Suprapubic skin (tissue), 4 donors: Measurements from ENCODE around the gene SRPRB. TPM values are rescaled to one million over a fixed set of nuclear protein-coding genes. Genes with fewer than 3 reads are reported as not detected.
"Not testable (repeated sequence)": the region's sequence is repeated elsewhere in the genome, so short reads cannot be mapped to it uniquely, and the experiment has no call there.

ENCODE experiments used
- DNase-seq, 2 donors: peaks; one replicate each; pipeline ENCODE4 v3.0.0-alpha.2; 2019; ENCODE audit warnings: low spot score in 2 of 2
- H3K27ac ChIP-seq: fragments of 200-600 bp; sonication (generic); one replicate; pipeline ENCODE4 v1.5.1; 2019
- H3K27me3 ChIP-seq: fragments of 200-600 bp; sonication (generic); one replicate; pipeline ENCODE4 v1.5.1; 2019
- H3K36me3 ChIP-seq: fragments of 200-600 bp; sonication (generic); one replicate; pipeline ENCODE4 v1.5.1; 2019
- H3K4me1 ChIP-seq: fragments of 200-600 bp; sonication (generic); one replicate; pipeline ENCODE4 v1.5.1; 2019
- H3K4me3 ChIP-seq: fragments of 200-600 bp; sonication (generic); one replicate; pipeline ENCODE4 v1.5.1; 2019; ENCODE audit warnings: mild to moderate bottlenecking
- H3K9me3 ChIP-seq: fragments of 200-600 bp; sonication (generic); one replicate; pipeline ENCODE4 v1.5.1; 2019
- EP300 ChIP-seq: sonication (generic); formaldehyde crosslinking; IDR thresholded peaks from one replicate; pipeline ENCODE4 v1.6.1; 2017; ENCODE audit warnings: antibody characterized with exemption
- POLR2A ChIP-seq, 2 donors: fragments of 450-650 bp; IDR thresholded peaks; one replicate each; pipeline ENCODE4 v1.6.1; 2017; ENCODE audit warnings: antibody characterized with exemption in 2 of 2, mild to moderate bottlenecking in 2 of 2, moderate library complexity in 2 of 2
- POLR2AphosphoS5 ChIP-seq, 3 donors: sonication (generic); formaldehyde crosslinking; IDR thresholded peaks; one replicate each; pipeline ENCODE4 v1.6.1; 2017; ENCODE audit warnings: antibody characterized with exemption in 3 of 3
- WGBS: methylation state at CpG from one replicate; pipeline ENCODE4 v1.1.5; 2018; 5-methylcytosine and 5-hydroxymethylcytosine counted together
- total RNA-seq, 4 donors: library from RNA; depleted of rRNA; stranded (reverse); fragments of >200 nt; gene quantifications; one replicate each; pipeline ENCODE4 v1.1.0, GENCODE V29; 2016
- TF ChIP-seq, protein P1 (sequence below), 2 donors: fragments of 200-600 bp in 1 of 2; fragments of 450-650 bp in 1 of 2; sonication (generic) in 1 of 2; IDR thresholded peaks; one replicate each; pipeline ENCODE4 v1.5.1; 2016 to 2019; ENCODE audit warnings: antibody characterized with exemption in 2 of 2, mild to moderate bottlenecking in 1 of 2, moderate library complexity in 1 of 2

SRPRB gene
- total RNA-seq, 4 donors from 2014 or later, result 21.1 to 36.5 (median 23.8) TPM

GRCh38 chr3:133775309-133775708 lies 30.3 kb upstream of the SRPRB start:
- Histone ChIP-seq H3K4me1 (no peaks in the 10 kb centered on the region), H3K9me3 (no peaks in the 10 kb centered on the region), H3K4me3 (no peak overlapping the region), H3K27ac (no peak overlapping the region), H3K36me3 (no peaks in the 10 kb centered on the region), H3K27me3 (no peaks in the 10 kb centered on the region)
- no peak for DNase-seq
- TF ChIP-seq POLR2AphosphoS5 (IDR thresholded peaks at IDR 0.05), result no peak
- TF ChIP-seq EP300, result no peak
- no peak for TF ChIP-seq POLR2A (IDR thresholded peaks at IDR 0.05)
- TF ChIP-seq, protein P1, sequence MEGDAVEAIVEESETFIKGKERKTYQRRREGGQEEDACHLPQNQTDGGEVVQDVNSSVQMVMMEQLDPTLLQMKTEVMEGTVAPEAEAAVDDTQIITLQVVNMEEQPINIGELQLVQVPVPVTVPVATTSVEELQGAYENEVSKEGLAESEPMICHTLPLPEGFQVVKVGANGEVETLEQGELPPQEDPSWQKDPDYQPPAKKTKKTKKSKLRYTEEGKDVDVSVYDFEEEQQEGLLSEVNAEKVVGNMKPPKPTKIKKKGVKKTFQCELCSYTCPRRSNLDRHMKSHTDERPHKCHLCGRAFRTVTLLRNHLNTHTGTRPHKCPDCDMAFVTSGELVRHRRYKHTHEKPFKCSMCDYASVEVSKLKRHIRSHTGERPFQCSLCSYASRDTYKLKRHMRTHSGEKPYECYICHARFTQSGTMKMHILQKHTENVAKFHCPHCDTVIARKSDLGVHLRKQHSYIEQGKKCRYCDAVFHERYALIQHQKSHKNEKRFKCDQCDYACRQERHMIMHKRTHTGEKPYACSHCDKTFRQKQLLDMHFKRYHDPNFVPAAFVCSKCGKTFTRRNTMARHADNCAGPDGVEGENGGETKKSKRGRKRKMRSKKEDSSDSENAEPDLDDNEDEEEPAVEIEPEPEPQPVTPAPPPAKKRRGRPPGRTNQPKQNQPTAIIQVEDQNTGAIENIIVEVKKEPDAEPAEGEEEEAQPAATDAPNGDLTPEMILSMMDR (IDR thresholded peaks at IDR 0.05), result no peak
- WGBS, result 97% methylated on average over 8 of the region's 9 CpGs

DNA sequence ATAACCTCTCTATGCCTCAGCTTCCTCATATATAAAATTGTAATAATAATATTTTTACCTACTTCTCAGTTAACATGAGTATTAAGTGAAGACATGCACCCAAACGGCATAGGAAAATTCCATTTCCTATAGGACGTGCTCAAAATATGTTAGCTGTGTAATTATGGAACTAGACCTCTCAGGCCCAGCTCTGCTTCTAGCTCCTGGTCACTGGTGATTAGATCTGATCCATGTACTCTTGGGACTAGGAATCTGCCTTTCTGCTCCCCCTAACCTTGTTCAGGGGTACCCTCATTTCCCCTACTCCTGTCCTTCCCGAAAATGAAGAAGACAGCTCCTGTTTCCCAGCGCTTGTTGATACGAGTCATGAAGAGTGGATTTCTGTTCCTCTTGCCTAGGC lies 29.8 kb upstream of the SRPRB start:
- Histone ChIP-seq H3K27ac (no peak overlapping the region), H3K27me3 (no peaks in the 10 kb centered on the region), H3K4me1 (no peaks in the 10 kb centered on the region), H3K4me3 (no peak overlapping the region), H3K9me3 (no peaks in the 10 kb centered on the region), H3K36me3 (no peaks in the 10 kb centered on the region)
- DNase-seq, result no peak
- TF ChIP-seq, protein P1 (IDR thresholded peaks at IDR 0.05), result no peak
- TF ChIP-seq POLR2A (IDR thresholded peaks at IDR 0.05) (no peak), EP300 (no peak), POLR2AphosphoS5 (IDR thresholded peaks at IDR 0.05) (no peak)
- WGBS, result 92% methylated on average over 5 of the region's 5 CpGs

DNA sequence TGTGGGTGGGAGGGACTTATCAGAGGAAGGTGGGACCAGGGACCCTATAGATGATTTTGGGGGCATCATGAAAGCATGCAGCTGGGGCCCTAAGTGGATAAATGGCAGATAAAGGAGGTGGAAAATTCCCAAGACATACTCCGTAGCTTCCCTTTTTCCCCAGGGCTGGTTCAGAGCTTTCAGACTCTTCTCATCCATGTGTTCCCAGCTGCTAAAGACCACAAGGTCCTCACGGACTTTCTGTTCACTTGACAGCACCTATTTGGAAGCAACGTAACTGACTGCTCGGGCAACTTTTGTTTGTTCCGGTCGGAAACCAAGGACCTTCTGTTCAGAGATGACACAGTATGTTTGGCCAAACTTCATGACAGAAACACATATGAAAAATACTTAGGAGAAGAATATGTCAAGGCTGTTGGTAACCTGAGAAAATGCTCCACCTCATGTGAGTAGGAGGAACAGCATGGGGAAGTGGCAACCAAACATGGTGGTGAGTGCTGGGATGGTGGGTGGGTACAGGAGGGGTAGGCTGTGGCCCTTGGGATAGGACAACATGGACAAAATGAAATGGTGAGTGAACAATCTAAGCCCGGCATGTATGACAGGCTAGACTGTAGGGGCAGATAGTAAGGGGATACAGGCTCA lies 28.7 kb upstream of the SRPRB start:
- no peak overlapping the region for H3K27ac ChIP-seq

GRCh38 chr3:133777807-133778568 lies 27.6 kb upstream of the SRPRB start:
- Histone ChIP-seq H3K27ac (no peak overlapping the region), H3K36me3 (no peaks in the 10 kb centered on the region), H3K4me1 (no peaks in the 10 kb centered on the region), H3K27me3 (no peaks in the 10 kb centered on the region), H3K9me3 (no peaks in the 10 kb centered on the region), H3K4me3 (no peak overlapping the region)
- 48% methylated on average over 8 of the region's 8 CpGs for WGBS
- TF ChIP-seq EP300, result no peak
- TF ChIP-seq POLR2AphosphoS5 (IDR thresholded peaks at IDR 0.05), result no peak
- TF ChIP-seq POLR2A (IDR thresholded peaks at IDR 0.05), result no peak
- TF ChIP-seq, protein P1 (IDR thresholded peaks at IDR 0.05), result no peak
- no peak for DNase-seq

More for the DNA sequence above, 28.7 kb upstream of the SRPRB start:
- no peaks in the 10 kb centered on the region for H3K36me3 ChIP-seq
- TF ChIP-seq EP300 (no peak), POLR2AphosphoS5 (IDR thresholded peaks at IDR 0.05) (no peak), POLR2A (IDR thresholded peaks at IDR 0.05) (no peak)
- TF ChIP-seq, protein P1 (IDR thresholded peaks at IDR 0.05), result no peak
- no peak for DNase-seq
- no peaks in the 10 kb centered on the region for H3K27me3 ChIP-seq
- WGBS, result 95% methylated on average over 7 of the region's 7 CpGs
- no peaks in the 10 kb centered on the region for H3K9me3 ChIP-seq
- H3K4me1 ChIP-seq, result no peaks in the 10 kb centered on the region
- H3K4me3 ChIP-seq, result no peak overlapping the region

- Histone ChIP-seq H3K4me1 (no peaks in the 10 kb centered on the region), H3K4me3 (no peak overlapping the region), H3K27me3 (no peaks in the 10 kb centered on the region), H3K9me3 (no peaks in the 10 kb centered on the region), H3K36me3 (no peaks in the 10 kb centered on the region), H3K27ac (no peak overlapping the region)
- TF ChIP-seq POLR2A (IDR thresholded peaks at IDR 0.05), result no peak
- TF ChIP-seq, protein P1 (IDR thresholded peaks at IDR 0.05), result no peak
- no peak for TF ChIP-seq POLR2AphosphoS5 (IDR thresholded peaks at IDR 0.05)
- no peak for TF ChIP-seq EP300
- WGBS, result 72% methylated on average over 4 of the region's 4 CpGs
- DNase-seq, result no peak
Measured at GRCh38 chr3:133779626-133780203, 25.9 kb upstream of the SRPRB start.

DNA sequence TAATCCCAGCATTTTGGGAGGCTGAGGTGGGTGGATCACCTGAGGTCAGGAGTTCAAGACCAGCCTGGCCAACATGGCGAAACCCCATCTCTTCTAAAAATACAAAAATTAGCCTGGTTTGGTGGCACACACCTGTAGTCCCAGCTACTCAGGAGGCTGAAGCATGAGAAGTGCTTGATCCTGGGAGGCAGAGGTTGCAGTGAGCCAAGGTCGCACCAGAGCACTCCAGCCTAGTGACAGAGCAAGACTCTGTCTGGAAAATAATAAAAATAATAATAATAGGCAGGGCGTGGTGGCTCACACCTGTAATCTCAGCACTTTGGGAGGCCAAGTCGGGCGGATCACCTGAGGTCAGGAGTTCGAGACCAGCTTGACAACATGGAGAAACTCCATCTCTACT lies 24.9 kb upstream of the SRPRB start:
- 95% methylated on average over 6 of the region's 6 CpGs for WGBS
- not testable (repeated sequence) for H3K27me3 ChIP-seq

More for the DNA sequence above, 24.9 kb upstream of the SRPRB start:
- H3K27ac ChIP-seq, H3K36me3 ChIP-seq, H3K4me3 ChIP-seq, H3K4me1 ChIP-seq, DNase-seq, H3K9me3 ChIP-seq: not testable (repeated sequence)
